Glomerular endothelial cell (primary cell): ENCODE measurements around the gene UGT3A2. TPM values are rescaled to one million over a fixed set of nuclear protein-coding genes. Genes with fewer than 3 reads are reported as not detected.
"Not testable (repeated sequence)": the region's sequence is repeated elsewhere in the genome, so short reads cannot be mapped to it uniquely, and the experiment has no call there.

ENCODE experiments used
- DNase-seq: peaks from one replicate; pipeline ENCODE4 v3.0.0-alpha.2; 2011; ENCODE audit warnings: low read depth, low spot score; ENCODE audit errors: extremely low read depth
- total RNA-seq: library from RNA; depleted of rRNA; stranded (reverse); fragments of >200 nt; gene quantifications from 2 replicates; pipeline ENCODE4 v1.2.3, GENCODE V29; 2015

UGT3A2 gene
- total RNA-seq, 1 donor from 2014 or later, result not detected

DNA sequence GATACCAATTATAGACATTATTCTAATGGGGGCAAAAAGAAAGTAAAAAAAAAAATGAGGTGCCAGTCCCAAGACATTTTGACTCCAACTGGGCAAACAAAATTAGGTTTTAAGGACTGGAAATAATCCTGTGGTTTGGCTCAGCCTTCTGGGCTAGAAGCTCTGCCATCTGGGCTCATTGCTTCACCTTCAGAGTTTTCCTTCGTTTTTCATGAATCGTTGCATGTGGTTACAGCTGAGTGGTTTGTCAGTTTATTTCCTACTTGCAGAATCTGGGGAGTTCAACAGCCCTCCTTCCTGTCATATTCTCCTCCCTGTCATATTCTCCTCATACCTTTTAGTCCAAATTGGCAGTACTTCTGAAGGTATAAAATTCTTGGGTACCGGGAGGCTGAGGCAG, 12.0 kb downstream of the UGT3A2 start:
- no peak for DNase-seq

DNA sequence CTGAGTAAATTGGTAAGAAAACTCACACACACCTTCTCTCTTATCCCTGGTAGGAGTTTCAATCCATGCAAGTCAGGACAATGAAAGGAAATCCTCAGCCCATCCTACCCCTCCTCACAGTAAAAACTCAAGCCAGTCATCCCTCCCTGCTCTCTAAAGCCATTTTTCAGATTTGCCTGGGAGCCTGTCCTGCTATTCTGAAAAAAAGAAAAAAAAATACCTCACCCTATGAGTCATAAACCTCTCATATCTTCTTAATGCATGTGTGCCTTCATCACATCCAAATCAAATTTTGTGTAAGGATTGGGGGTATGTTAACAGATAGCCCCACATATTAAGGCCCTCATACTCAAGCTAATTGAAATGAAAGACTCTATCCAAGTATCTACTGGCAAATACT, 14.1 kb downstream of the UGT3A2 start:
- no peak for DNase-seq

DNA sequence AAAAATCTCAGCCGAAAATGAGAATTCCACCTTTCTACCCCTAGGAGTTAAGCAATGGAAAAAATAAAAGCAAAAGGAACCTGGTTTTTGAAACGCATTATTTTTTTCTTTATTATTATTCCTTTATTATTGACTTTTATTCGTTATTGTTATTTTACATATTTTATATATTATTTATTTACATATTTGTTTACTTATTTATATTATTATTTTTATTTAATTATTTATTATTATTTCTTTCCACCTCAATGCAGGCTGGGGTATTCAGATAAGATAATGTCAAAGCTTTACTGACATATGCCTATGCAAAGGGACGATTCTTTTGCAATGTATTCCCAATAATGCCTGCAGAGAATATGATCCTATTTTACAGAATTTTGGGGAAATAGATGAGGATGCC, 16.7 kb downstream of the UGT3A2 start:
- DNase-seq, result no peak

GRCh38 chr5:36047384-36048160, 19.1 kb downstream of the UGT3A2 start:
- no peak for DNase-seq

DNA sequence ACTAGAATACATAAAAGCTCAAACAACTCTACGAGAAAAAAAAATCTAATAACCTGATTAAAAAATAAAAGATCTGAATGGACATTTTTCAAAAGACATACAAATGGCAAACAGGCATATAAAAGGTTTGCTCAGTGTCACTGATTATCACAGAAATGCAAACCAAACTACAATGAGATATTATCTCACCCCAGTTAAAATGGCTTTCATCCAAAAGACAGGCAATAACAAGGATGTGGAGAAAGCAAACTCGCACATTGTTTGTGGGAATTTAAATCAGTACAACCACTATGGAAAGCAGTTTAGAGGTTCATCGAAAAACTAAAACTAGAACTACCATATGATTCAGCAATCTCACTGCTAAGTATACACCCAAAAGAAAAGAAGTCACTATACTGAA, 20.8 kb downstream of the UGT3A2 start:
- no peak for DNase-seq

- no peak for DNase-seq
Measured at GRCh38 chr5:36041537-36041845, 25.2 kb downstream of the UGT3A2 start.

DNA sequence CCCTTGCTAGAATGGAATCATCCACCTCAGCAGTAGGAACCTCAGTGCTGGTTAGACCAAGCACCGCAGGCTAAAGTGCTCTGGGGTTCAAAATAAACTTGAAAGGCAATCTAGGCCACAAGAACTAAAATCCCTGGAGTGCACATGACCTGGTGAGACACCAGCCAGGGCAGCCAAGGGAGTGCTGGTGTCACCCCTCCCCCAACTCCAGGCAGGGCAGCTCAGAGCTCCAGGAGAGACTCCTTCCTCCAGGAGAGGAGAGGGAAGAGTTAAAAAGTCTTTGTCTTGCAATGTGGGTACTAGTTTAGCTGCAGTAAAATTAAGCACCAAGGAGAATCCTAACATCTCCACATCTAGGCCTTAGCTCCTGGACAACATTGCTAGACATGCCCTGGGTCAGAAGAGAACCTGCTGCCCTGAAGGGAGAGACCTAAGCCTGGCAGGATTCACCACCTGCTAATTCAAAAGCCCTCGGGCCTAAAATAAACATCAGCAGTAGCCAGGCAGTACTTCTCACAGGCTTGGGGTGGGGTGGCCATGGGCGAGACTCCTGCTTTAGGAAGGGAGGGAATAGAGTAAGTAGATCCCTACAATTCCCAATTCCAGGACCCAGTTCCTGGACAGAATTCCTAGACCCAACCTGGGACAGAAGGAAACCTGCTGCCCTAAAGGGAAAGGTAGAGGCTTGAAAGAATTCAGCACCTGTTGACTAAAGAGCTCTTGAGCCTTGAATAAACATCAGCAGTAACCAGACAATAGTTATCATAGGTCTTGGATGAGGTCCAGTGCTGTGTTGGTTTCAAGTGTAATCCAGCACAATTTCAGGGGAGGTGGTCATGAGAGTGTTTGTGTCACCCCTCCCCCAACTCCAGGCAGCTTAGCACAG, 25.8 kb downstream of the UGT3A2 start:
- DNase-seq, result no peak

DNA sequence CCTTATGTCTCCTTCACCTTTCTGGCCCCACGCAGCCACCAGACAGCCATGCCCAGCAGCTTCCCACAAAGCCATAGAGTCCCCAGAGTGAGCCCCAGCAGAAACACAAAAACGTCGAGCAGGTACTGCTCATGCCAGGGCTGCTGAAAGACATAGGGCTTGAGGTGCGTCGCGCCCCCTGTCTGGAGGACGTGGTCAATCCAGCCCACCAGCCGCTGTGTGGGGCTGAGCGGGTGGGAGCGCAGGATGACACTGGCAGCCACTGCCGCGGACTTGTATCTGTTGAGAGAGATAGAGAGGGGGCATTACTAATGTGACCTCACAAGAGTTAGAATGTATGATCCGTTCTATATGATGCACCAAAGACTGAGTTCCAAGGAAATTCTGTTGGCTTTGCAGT, 31.0 kb downstream of the UGT3A2 start:
- DNase-seq, result no peak

- DNase-seq, result not testable (repeated sequence)
Measured at GRCh38 chr5:36034536-36035134, 32.0 kb downstream of the UGT3A2 start.

- no peak for DNase-seq
Measured at GRCh38 chr5:36033486-36033885, 33.2 kb downstream of the UGT3A2 start.

- no peak for DNase-seq
Measured at GRCh38 chr5:36033047-36033446, 33.6 kb downstream of the UGT3A2 start.

DNA sequence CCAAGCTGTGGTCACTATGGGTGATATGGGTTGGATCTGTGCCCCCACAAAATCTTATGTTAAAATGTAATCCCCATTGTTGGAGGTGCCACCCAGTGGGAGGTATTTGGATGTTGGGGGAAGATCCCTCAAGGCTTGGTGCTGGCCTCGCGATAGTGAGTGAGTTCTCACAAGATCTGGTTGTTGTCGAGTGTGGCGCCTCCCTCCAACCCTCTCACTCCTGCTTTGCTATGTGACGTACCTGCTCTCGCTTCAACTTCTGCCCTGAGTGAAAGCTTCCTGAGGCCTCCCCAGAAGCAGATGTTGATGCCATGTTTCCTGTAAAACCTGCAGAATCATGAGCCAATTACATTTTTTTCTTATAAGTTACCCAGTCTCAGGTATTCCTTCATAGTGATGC, 35.5 kb downstream of the UGT3A2 start:
- DNase-seq, result no peak

DNA sequence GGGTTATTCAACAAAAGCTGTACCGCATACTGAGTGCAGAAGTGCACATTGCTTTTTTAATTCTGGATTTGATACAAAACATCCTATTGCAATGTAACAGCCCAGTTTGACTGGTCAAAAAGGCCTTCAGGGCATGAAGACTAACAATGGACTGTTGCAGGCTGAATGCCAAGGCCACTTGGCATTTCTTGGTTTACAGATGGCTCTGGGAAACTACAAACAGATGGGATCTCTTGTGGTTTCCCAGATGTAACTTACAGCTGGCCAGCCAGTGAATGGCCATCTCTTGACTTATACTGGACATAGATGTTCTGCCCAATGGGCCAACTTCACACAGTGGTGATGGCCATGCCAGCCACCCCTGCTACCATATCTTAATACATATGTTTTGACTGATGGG, 36.8 kb downstream of the UGT3A2 start:
- DNase-seq, result no peak

DNA sequence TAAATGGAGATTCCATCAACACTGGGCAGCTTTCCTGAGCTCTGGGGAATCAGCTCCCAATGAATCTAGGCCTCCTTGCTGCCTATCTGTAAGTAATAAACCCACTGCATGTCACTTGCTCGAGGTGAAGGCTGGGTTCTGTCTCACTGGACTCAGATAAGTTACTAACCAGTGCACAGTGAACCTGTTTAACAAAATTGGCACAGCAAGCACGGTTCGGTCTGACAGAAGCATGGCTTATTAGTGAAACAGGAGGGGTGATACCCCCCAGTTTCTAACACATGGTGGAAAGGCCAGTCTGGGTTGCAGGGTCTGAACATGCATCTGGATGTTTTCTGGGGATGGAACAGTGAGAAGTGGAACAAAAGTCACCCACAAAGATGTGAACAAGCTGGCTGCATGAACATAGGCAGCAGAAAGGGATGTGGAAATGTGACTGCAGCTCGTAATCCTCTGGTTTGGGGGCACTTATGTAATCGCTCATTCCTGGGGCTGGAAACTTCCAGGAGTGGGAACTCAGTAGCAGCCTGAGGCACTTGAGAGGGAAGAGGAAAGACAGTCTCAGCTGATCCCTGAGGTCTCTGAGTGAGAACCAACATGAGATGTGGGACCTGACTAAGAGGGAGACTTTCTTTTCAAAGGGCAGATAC, 37.7 kb downstream of the UGT3A2 start:
- no peak for DNase-seq

DNA sequence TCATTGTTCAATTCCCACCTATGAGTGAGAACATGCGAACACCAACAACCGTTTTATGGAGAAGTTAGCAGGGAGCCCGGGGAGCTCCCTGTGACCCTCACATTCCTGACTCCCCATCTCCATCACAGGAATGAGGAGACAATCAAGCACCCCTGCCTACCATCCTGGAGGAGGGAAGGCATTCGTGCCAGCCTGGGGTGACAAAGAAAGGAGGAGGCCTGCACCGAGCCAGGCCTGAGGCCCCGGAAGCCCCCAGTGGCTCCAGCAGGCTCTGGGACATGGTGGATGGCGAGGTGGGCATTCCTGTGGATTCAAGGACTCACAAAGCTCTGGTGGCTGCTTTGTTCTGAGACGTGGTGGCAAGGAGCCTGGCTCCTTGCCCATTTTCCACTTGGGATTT, 39.0 kb downstream of the UGT3A2 start:
- no peak for DNase-seq

- no peak for DNase-seq
Measured at GRCh38 chr5:36026706-36027465, 39.8 kb downstream of the UGT3A2 start.

GRCh38 chr5:36022246-36022645, 44.4 kb downstream of the UGT3A2 start:
- not testable (repeated sequence) for DNase-seq

- not testable (repeated sequence) for DNase-seq
Measured at GRCh38 chr5:36019584-36019983, 47.1 kb downstream of the UGT3A2 start.

DNA sequence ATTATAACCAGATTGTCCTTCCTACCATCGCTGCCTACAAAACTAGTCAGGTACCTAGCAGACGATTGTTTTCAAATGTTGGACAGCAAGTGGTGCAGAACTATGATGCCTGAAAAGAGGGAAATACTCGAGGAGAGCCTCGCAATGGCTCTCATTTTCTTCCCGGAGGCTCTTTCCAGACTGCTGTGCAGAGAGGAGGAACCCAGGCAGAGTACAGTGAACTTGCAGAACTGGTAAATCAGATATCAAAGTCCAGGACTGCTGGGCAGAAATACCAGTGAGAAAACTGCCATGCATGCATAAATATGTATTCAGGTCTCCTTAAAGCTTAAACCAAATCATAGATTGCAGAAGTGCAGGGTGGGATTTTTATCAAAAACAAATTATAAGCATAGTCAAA, 49.1 kb downstream of the UGT3A2 start:
- DNase-seq, result no peak

- no peak for DNase-seq
Measured at GRCh38 chr5:36017004-36017403, 49.7 kb downstream of the UGT3A2 start.

DNA sequence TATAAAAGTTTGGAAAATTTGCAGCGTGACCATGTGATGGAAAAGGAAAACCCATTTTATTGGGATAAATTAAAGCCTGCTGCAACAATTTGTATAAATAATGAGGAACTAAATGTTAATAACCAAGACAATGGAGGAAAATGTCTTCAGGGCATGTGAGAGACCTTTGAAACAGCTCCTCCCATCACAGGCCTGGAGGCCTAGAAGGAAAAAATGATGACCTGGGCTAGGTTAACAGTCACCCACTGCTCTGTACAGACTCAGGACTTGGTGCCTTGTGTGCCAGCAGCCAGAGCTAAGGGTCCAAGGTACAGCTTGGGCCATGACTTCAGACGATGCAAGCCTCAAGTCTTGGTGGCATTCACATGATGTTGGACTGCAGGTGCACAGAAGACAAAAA, 53.5 kb downstream of the UGT3A2 start:
- DNase-seq, result no peak
